SK-N-SH (cell line): Measurements from ENCODE around the gene SERPINA9. TPM values are rescaled to one million over a fixed set of nuclear protein-coding genes. Genes with fewer than 3 reads are reported as not detected.

ENCODE experiments used
- CTCF ChIA-PET: fragments of 300-600, 350-600 bp; formaldehyde crosslinking; extraction: SDS; loops from one replicate; lab custom pipeline; 2021; lab: Yijun Ruan, JAX
- POLR2A ChIA-PET: fragments of 350-600 bp; sonication (Branson Sonifier 250); formaldehyde crosslinking; extraction: SDS; loops from one replicate; lab custom pipeline; 2020; ENCODE audit warnings: antibody characterized with exemption, inconsistent platforms; lab: Yijun Ruan, JAX
- DNase-seq: peaks from one replicate; pipeline ENCODE4 v3.0.0; 2012
- H2AFZ ChIP-seq: fragments of 200-600 bp; sonication (generic); 2 replicates; pipeline ENCODE4 v1.8.1; 2016; ENCODE audit warnings: antibody characterized with exemption, mild to moderate bottlenecking, low read depth
- H3F3A ChIP-seq: fragments of 200-600 bp; sonication (generic); replicated peaks from 2 replicates; pipeline ENCODE3; 2016; ENCODE audit warnings: antibody characterized with exemption, mild to moderate bottlenecking; ENCODE audit not compliant: insufficient read depth
- H3K27ac ChIP-seq, 2 experiments: fragments of 200-500 bp in 1 of 2; fragments of 200-600 bp in 1 of 2; sonication (Bioruptor generic) in 1 of 2; sonication (generic), shearing (Covaris generic) in 1 of 2; 2 replicates each; pipeline versions ENCODE4 v1.5.1 to v1.6.1; 2014 to 2016; ENCODE audit warnings: low read depth in 2 of 2, inconsistent platforms in 1 of 2, low read length in 1 of 2, mild to moderate bottlenecking in 1 of 2, mixed read lengths in 1 of 2
- H3K27me3 ChIP-seq: fragments of 200-600 bp; sonication (generic), shearing (Covaris generic); 2 replicates; pipeline ENCODE4 v1.6.1; 2016; ENCODE audit warnings: mixed run types; ENCODE audit not compliant: insufficient read depth
- H3K36me3 ChIP-seq, 2 experiments: fragments of 200-500 bp in 1 of 2; fragments of 200-600 bp in 1 of 2; sonication (Bioruptor generic) in 1 of 2; sonication (generic) in 1 of 2; replicated peaks in 1 of 2; 2 replicates each; pipeline versions ENCODE3 to v1.5.1; 2014 to 2016; ENCODE audit warnings: low read length in 1 of 2, mild to moderate bottlenecking in 1 of 2; ENCODE audit not compliant: insufficient read depth in 2 of 2, control insufficient read depth in 1 of 2
- H3K4me1 ChIP-seq, 2 experiments: fragments of 200-500 bp in 1 of 2; fragments of 200-600 bp in 1 of 2; sonication (Bioruptor generic) in 1 of 2; sonication (generic), shearing (Covaris generic) in 1 of 2; 2 replicates each; pipeline versions ENCODE4 v1.5.1 to v1.6.1; 2014 to 2016; ENCODE audit warnings: low read depth in 1 of 2, low read length in 1 of 2, mixed run types in 1 of 2; ENCODE audit not compliant: insufficient read depth in 2 of 2, control insufficient read depth in 1 of 2
- H3K4me2 ChIP-seq: fragments of 200-600 bp; sonication (generic), shearing (Covaris generic); 2 replicates; pipeline ENCODE4 v1.6.1; 2017; ENCODE audit warnings: mixed run types
- H3K4me3 ChIP-seq, 2 experiments: fragments of 200-500 bp in 1 of 2; fragments of 200-600 bp in 1 of 2; sonication (Bioruptor generic) in 1 of 2; sonication (generic), shearing (Covaris generic) in 1 of 2; 2 replicates each; pipeline versions ENCODE4 v1.5.1 to v1.8.1; 2014 to 2016; ENCODE audit warnings: low read depth in 2 of 2, inconsistent platforms in 1 of 2, low read length in 1 of 2, mild to moderate bottlenecking in 1 of 2, mixed read lengths in 1 of 2, moderate library complexity in 1 of 2
- H3K79me2 ChIP-seq: fragments of 200-600 bp; sonication (generic); 2 replicates; pipeline ENCODE4 v1.8.1; 2017; ENCODE audit warnings: mild to moderate bottlenecking; ENCODE audit not compliant: insufficient read depth
- H3K9ac ChIP-seq: fragments of 200-600 bp; sonication (generic); 2 replicates; pipeline ENCODE4 v1.6.1; 2017; ENCODE audit warnings: mixed run types
- H3K9me2 ChIP-seq: fragments of 200-600 bp; sonication (generic); 2 replicates; pipeline ENCODE4 v1.6.1; 2017; ENCODE audit warnings: mixed run types
- H3K9me3 ChIP-seq: fragments of 200-600 bp; sonication (generic); 2 replicates; pipeline ENCODE4 v1.6.1; 2017; ENCODE audit warnings: mixed run types, mild to moderate bottlenecking, moderate library complexity
- H4K20me1 ChIP-seq: fragments of 200-600 bp; sonication (generic); 2 replicates; pipeline ENCODE4 v1.6.1; 2017; ENCODE audit warnings: mild to moderate bottlenecking, mixed run types; ENCODE audit not compliant: insufficient read depth
- CTCF ChIP-seq: fragments of 200-600 bp; sonication (generic); IDR thresholded peaks from 2 replicates; pipeline ENCODE4 v1.6.1; 2017; ENCODE audit warnings: antibody characterized with exemption, mild to moderate bottlenecking, moderate library complexity
- EP300 ChIP-seq, 2 experiments: IDR thresholded peaks; 2 replicates each; pipeline versions ENCODE4 v1.4.0 to v1.6.1; 2012; ENCODE audit warnings: borderline replicate concordance in 1 of 2, low read depth in 1 of 2, low read length in 1 of 2
- EZH2phosphoT487 ChIP-seq: fragments of 200-600 bp; sonication (generic); IDR thresholded peaks from 2 replicates; pipeline ENCODE4 v1.6.1; 2017; ENCODE audit warnings: low read depth, mixed run types, mild to moderate bottlenecking, antibody characterized with exemption, moderate library complexity, borderline replicate concordance
- FOXM1 ChIP-seq: IDR thresholded peaks from 2 replicates; pipeline ENCODE4 v1.4.0; 2012; ENCODE audit warnings: low read depth, mild to moderate bottlenecking
- GABPA ChIP-seq: IDR thresholded peaks from 2 replicates; pipeline ENCODE4 v1.4.0; 2012; ENCODE audit warnings: low read depth, mild to moderate bottlenecking
- GATA2 ChIP-seq: sonication (generic); formaldehyde crosslinking; IDR thresholded peaks from 2 replicates; pipeline ENCODE4 v1.5.0; 2020; ENCODE audit warnings: mild to moderate bottlenecking, missing genetic modification reagents
- IRF3 ChIP-seq: fragments of 150-350 bp; IDR thresholded peaks from 2 replicates; pipeline ENCODE4 v1.6.1; 2016; ENCODE audit warnings: mild to moderate bottlenecking, low read depth, low read length
- JUND ChIP-seq: IDR thresholded peaks from 2 replicates; pipeline ENCODE4 v1.4.0; 2012
- MEF2A ChIP-seq: IDR thresholded peaks from 2 replicates; pipeline ENCODE4 v1.4.0; 2012; ENCODE audit warnings: low read depth, borderline replicate concordance
- RAD21 ChIP-seq: IDR thresholded peaks from 2 replicates; pipeline ENCODE4 v1.6.1; 2012; ENCODE audit warnings: mild to moderate bottlenecking, low read length
- RCOR1 ChIP-seq: fragments of 150-350 bp; IDR thresholded peaks from 2 replicates; pipeline ENCODE4 v1.6.1; 2017; ENCODE audit warnings: antibody characterized with exemption, low read length
- RXRA ChIP-seq: IDR thresholded peaks from 2 replicates; pipeline ENCODE4 v1.4.0; 2012; ENCODE audit warnings: low read depth, mild to moderate bottlenecking, borderline replicate concordance
- TAF1 ChIP-seq: IDR thresholded peaks from 2 replicates; pipeline ENCODE4 v1.6.1; 2012; ENCODE audit warnings: low read depth, mild to moderate bottlenecking, low read length, moderate library complexity, borderline replicate concordance
- WGBS: methylation state at CpG from one replicate; pipeline ENCODE4 v1.1.6; 2017; ENCODE audit warnings: low lambda C conversion rate; 5-methylcytosine and 5-hydroxymethylcytosine counted together
- polyA plus RNA-seq, 3 experiments: library from polyadenylated mRNA; depleted of rRNA; stranded (reverse); fragments of >200 nt; gene quantifications; 2 replicates each; pipeline ENCODE4 v1.2.3, GENCODE V29; 2012
- TF ChIP-seq, protein P1 (sequence below): fragments of 150-350 bp; IDR thresholded peaks from 2 replicates; pipeline ENCODE4 v1.6.1; 2017; ENCODE audit warnings: antibody characterized with exemption, low read length, low read depth, borderline replicate concordance

The SERPINA9 gene
- polyA plus RNA-seq, 1 of the 3 experiments (the other 2 are of a cell fraction) = not detected

- ChIA-PET CTCF (interaction anchor here (1.2 to 4.9 kb wide), 2 partner anchors 19 to 71 kb away, joined by 4 to 21 read pairs; no protein-coding TSS in a partner anchor), POLR2A (no interaction called here)
Measured at GRCh38 chr14:94505206-94505605, 29.2 kb upstream of the SERPINA9 start.

More at GRCh38 chr14:94505206-94505605, 29.2 kb upstream of the SERPINA9 start:
- H3K79me2 ChIP-seq = no peaks in the 10 kb centered on the region
- no peaks in the 10 kb centered on the region for H3K4me1 ChIP-seq
- no peak overlapping the region for H3K4me2 ChIP-seq
- no peak overlapping the region for H3K27ac ChIP-seq
- no peaks in the 10 kb centered on the region for H3K36me3 ChIP-seq
- H4K20me1 ChIP-seq = no peaks in the 10 kb centered on the region
- no peak for DNase-seq
- no peaks in the 10 kb centered on the region for H3F3A ChIP-seq
- H3K27me3 ChIP-seq = peaks cover 27% of the 10 kb centered on the region; the same call in 1 of the 2 replicates
- no peak for TF ChIP-seq EZH2phosphoT487
- no peak for TF ChIP-seq JUND
- TF ChIP-seq GATA2 = no peak
- TF ChIP-seq RXRA = no peak
- TF ChIP-seq, protein P1, sequence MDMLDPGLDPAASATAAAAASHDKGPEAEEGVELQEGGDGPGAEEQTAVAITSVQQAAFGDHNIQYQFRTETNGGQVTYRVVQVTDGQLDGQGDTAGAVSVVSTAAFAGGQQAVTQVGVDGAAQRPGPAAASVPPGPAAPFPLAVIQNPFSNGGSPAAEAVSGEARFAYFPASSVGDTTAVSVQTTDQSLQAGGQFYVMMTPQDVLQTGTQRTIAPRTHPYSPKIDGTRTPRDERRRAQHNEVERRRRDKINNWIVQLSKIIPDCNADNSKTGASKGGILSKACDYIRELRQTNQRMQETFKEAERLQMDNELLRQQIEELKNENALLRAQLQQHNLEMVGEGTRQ = no peak
- no peak for TF ChIP-seq MEF2A
- TF ChIP-seq RAD21 = no peak
- no peak for TF ChIP-seq FOXM1
- no peak for TF ChIP-seq EP300 (IDR thresholded peaks at IDR 0.05; ENCODE audit: borderline replicate concordance in 1 of 2, low read depth in 1 of 2, low read length in 1 of 2)
- TF ChIP-seq GABPA = no peak
- TF ChIP-seq IRF3 = no peak
- no peak for TF ChIP-seq RCOR1
- TF ChIP-seq TAF1 = no peak
- TF ChIP-seq CTCF = no peak
- TF ChIP-seq, all 33 proteins: peak for 0
- no peak overlapping the region for H2AFZ ChIP-seq
- no peak overlapping the region for H3K9ac ChIP-seq
- WGBS = 42% methylated on average over 4 of the region's 4 CpGs
- H3K9me3 ChIP-seq = no peaks in the 10 kb centered on the region
- no peak overlapping the region for H3K4me3 ChIP-seq
- no peaks in the 10 kb centered on the region for H3K9me2 ChIP-seq
